ENCODE data around the gene CDCP1. TPM values are rescaled to one million over a fixed set of nuclear protein-coding genes. Genes with fewer than 3 reads are reported as not detected.

Gene CDCP1
- total RNA-seq, 4 donors from 2014 or later = 1.8 to 14.2 (median 4.0) TPM

GRCh38 chr3:45153658-45154437, 7.7 kb upstream of the CDCP1 start:
- intact Hi-C loops (cut with DNase I; ENCODE audit: low total_unique reads) = no loop called here
- no peak for DNase-seq
- no peak for TF ChIP-seq CTCF (IDR thresholded peaks at IDR 0.05)
- no peak for TF ChIP-seq POLR2A (IDR thresholded peaks at IDR 0.05)
- H3K27me3 ChIP-seq = no peaks in the 10 kb centered on the region
- no peak overlapping the region for H3K27ac ChIP-seq
- H3K36me3 ChIP-seq = no peaks in the 10 kb centered on the region
- H3K4me1 ChIP-seq = no peaks in the 10 kb centered on the region
- H3K4me3 ChIP-seq = no peak overlapping the region
- no peaks in the 10 kb centered on the region for H3K9me3 ChIP-seq

- no peaks in the 10 kb centered on the region for H3K36me3 ChIP-seq
- H3K4me3 ChIP-seq = no peak overlapping the region
- no peaks in the 10 kb centered on the region for H3K9me3 ChIP-seq
- no peak for DNase-seq
- H3K4me1 ChIP-seq = no peaks in the 10 kb centered on the region
- no peak overlapping the region for H3K27ac ChIP-seq
- TF ChIP-seq CTCF (IDR thresholded peaks at IDR 0.05) (no peak), POLR2A (IDR thresholded peaks at IDR 0.05) (no peak)
- H3K27me3 ChIP-seq = no peaks in the 10 kb centered on the region
- intact Hi-C loops (cut with DNase I; ENCODE audit: low total_unique reads) = no loop called here
These were observed 6.1 kb upstream of the CDCP1 start for GRCh38 chr3:45152307-45152706.

GRCh38 chr3:45151100-45151499, 4.9 kb upstream of the CDCP1 start:
- Histone ChIP-seq H3K4me1 (no peaks in the 10 kb centered on the region), H3K9me3 (no peaks in the 10 kb centered on the region), H3K4me3 (no peak overlapping the region), H3K36me3 (no peaks in the 10 kb centered on the region), H3K27me3 (no peaks in the 10 kb centered on the region), H3K27ac (no peak overlapping the region)
- DNase-seq = no peak
- intact Hi-C loops (cut with DNase I; ENCODE audit: low total_unique reads) = no loop called here
- TF ChIP-seq CTCF (IDR thresholded peaks at IDR 0.05) (no peak), POLR2A (IDR thresholded peaks at IDR 0.05) (no peak)

GRCh38 chr3:45148921-45149320, 2.7 kb upstream of the CDCP1 start:
- Histone ChIP-seq H3K27ac (no peak overlapping the region), H3K9me3 (no peaks in the 10 kb centered on the region), H3K4me1 (no peaks in the 10 kb centered on the region), H3K36me3 (no peaks in the 10 kb centered on the region), H3K27me3 (no peaks in the 10 kb centered on the region), H3K4me3 (no peak overlapping the region)
- intact Hi-C loops (cut with DNase I; ENCODE audit: low total_unique reads) = no loop called here
- no peak for TF ChIP-seq CTCF (IDR thresholded peaks at IDR 0.05)
- no peak for TF ChIP-seq POLR2A (IDR thresholded peaks at IDR 0.05)
- DNase-seq = no peak

GRCh38 chr3:45145223-45145622, 955 bp downstream of the CDCP1 start:
- intact Hi-C loops (cut with DNase I; ENCODE audit: low total_unique reads) = no loop called here
- no peak for DNase-seq
- Histone ChIP-seq H3K4me1 (no peaks in the 10 kb centered on the region), H3K27me3 (no peaks in the 10 kb centered on the region), H3K9me3 (no peaks in the 10 kb centered on the region), H3K4me3 (peak overlapping the region; percentile 12 to 51), H3K36me3 (no peaks in the 10 kb centered on the region), H3K27ac (peak overlapping the region in 1 of 2 donors; percentile 59)
- TF ChIP-seq POLR2A (IDR thresholded peaks at IDR 0.05) (no peak), CTCF (IDR thresholded peaks at IDR 0.05) (no peak)
